Stimulated activated CD8-positive, alpha-beta memory T cell treated with anti-CD3 and anti-CD28 coated beads, Interleukin-7, amount 100 ng/mL, for 4 hours (primary cell): ENCODE measurements around the gene CNTN5.
"Not testable (repeated sequence)": the region's sequence is repeated elsewhere in the genome, so short reads cannot be mapped to it uniquely, and the experiment has no call there.

ENCODE experiments used
- DNase-seq, 2 donors: peaks; one replicate each; pipeline ENCODE4 v3.0.0-alpha.2; 2020; ENCODE audit warnings: low read depth in 2 of 2

The CNTN5 gene

GRCh38 chr11:99020352-99021225 is at the start of gene CNTN5:
Gene CNTN5, plus strand, starts transcription at chr11:99020949.
- no peak for DNase-seq

- DNase-seq = no peak
Observed at GRCh38 chr11:98979205-98979604, 41.5 kb upstream of the CNTN5 start.

GRCh38 chr11:99015634-99016454 is 4.9 kb upstream of the CNTN5 start:
- DNase-seq = no peak

GRCh38 chr11:99019696-99020095 is 1.1 kb upstream of the CNTN5 start:
- DNase-seq = no peak

- DNase-seq = no peak
Observed at GRCh38 chr11:99037057-99037456, 16.3 kb downstream of the CNTN5 start.

GRCh38 chr11:99063331-99063730 is 42.6 kb downstream of the CNTN5 start:
- DNase-seq = no peak

GRCh38 chr11:99065121-99065520 is 44.4 kb downstream of the CNTN5 start:
- no peak for DNase-seq

GRCh38 chr11:99066618-99067317 is 46.0 kb downstream of the CNTN5 start:
- DNase-seq = no peak

- no peak for DNase-seq
Observed at GRCh38 chr11:99068832-99069231, 48.1 kb downstream of the CNTN5 start.

- no peak for DNase-seq
Observed at GRCh38 chr11:99069856-99070444, 49.2 kb downstream of the CNTN5 start.

- no peak for DNase-seq
Observed at GRCh38 chr11:99079576-99079975, 58.8 kb downstream of the CNTN5 start.

- no peak for DNase-seq
Observed at GRCh38 chr11:99080154-99080553, 59.4 kb downstream of the CNTN5 start.

GRCh38 chr11:99098258-99098657 is 77.5 kb downstream of the CNTN5 start:
- no peak for DNase-seq

GRCh38 chr11:99098751-99099150 is 78.0 kb downstream of the CNTN5 start:
- DNase-seq = no peak

GRCh38 chr11:99117603-99118002 is 96.9 kb downstream of the CNTN5 start:
- DNase-seq = no peak

- DNase-seq = not testable (repeated sequence)
Observed at GRCh38 chr11:99133862-99134261, 113.1 kb downstream of the CNTN5 start.

GRCh38 chr11:99135508-99135907 is 114.8 kb downstream of the CNTN5 start:
- no peak for DNase-seq

- DNase-seq = no peak
Observed at GRCh38 chr11:99142237-99142636, 121.5 kb downstream of the CNTN5 start.

- DNase-seq = no peak
Observed at GRCh38 chr11:99148352-99148751, 127.6 kb downstream of the CNTN5 start.

GRCh38 chr11:99154277-99154676 is 133.5 kb downstream of the CNTN5 start:
- DNase-seq = no peak

- DNase-seq = no peak
Observed at GRCh38 chr11:99160447-99160846, 139.7 kb downstream of the CNTN5 start.

GRCh38 chr11:99162819-99163218 is 142.1 kb downstream of the CNTN5 start:
- DNase-seq = no peak
